HEK293 (cell line): ENCODE results near the gene CDK16.

Experiments
- CTCF ChIA-PET: fragments of 350-600 bp; formaldehyde crosslinking; extraction: SDS; loops from one replicate; lab custom pipeline; 2021; ENCODE audit warnings: antibody characterized with exemption; lab: Yijun Ruan, JAX
- POLR2A ChIA-PET: fragments of 300-600 bp; formaldehyde crosslinking; extraction: SDS; loops from one replicate; lab custom pipeline; 2020; ENCODE audit warnings: antibody characterized with exemption, inconsistent platforms; lab: Yijun Ruan, JAX
- H3K27ac ChIP-seq: fragments of 200-500 bp; sonication (Bioruptor generic); 2 replicates; pipeline ENCODE4 v1.5.1; 2014; ENCODE audit warnings: low read depth, low read length, control low read depth, inconsistent platforms; ENCODE audit errors: extremely low read depth
- H3K36me3 ChIP-seq, 2 experiments: fragments of 200-500 bp in 1 of 2; sonication (Bioruptor generic) in 1 of 2; 1 replicate in 1 of 2; 2 replicates in 1 of 2; pipeline ENCODE4 v1.5.1; 2014 to 2017; ENCODE audit warnings: inconsistent platforms in 2 of 2, low read length in 2 of 2; ENCODE audit not compliant: control insufficient read depth in 2 of 2, insufficient read depth in 1 of 2
- H3K4me1 ChIP-seq: fragments of 200-500 bp; sonication (Bioruptor generic); 2 replicates; pipeline ENCODE4 v1.5.1; 2014; ENCODE audit warnings: mild to moderate bottlenecking, low read length, inconsistent platforms; ENCODE audit not compliant: control insufficient read depth, insufficient read depth
- H3K4me3 ChIP-seq: 2 replicates; pipeline ENCODE4 v1.5.1; 2011; ENCODE audit warnings: low read depth, mild to moderate bottlenecking, control low read depth, low read length, moderate library complexity
- H3K9me3 ChIP-seq: fragments of 200-500 bp; sonication (Bioruptor generic); 2 replicates; pipeline ENCODE4 v1.5.1; 2014; ENCODE audit warnings: low read depth, low read length, inconsistent platforms; ENCODE audit not compliant: control insufficient read depth, insufficient read depth
- FEZF1 ChIP-seq: fragments of 450-650 bp; formaldehyde crosslinking; IDR thresholded peaks from 2 replicates; pipeline ENCODE4 v1.5.1; 2016; ENCODE audit warnings: missing biosample characterization, missing genetic modification characterization
- GFI1B ChIP-seq: fragments of 450-650 bp; formaldehyde crosslinking; IDR thresholded peaks from 2 replicates; pipeline ENCODE4 v1.5.1; 2016; ENCODE audit warnings: missing biosample characterization, missing genetic modification characterization
- OSR2 ChIP-seq: fragments of 450-650 bp; formaldehyde crosslinking; IDR thresholded peaks from 2 replicates; pipeline ENCODE4 v1.5.1; 2016; ENCODE audit warnings: missing biosample characterization, missing genetic modification characterization
- SCRT1 ChIP-seq: fragments of 450-650 bp; formaldehyde crosslinking; IDR thresholded peaks from 2 replicates; pipeline ENCODE4 v1.5.1; 2016; ENCODE audit warnings: missing biosample characterization, missing genetic modification characterization, borderline replicate concordance
- SP3 ChIP-seq: fragments of 450-650 bp; formaldehyde crosslinking; IDR thresholded peaks from 2 replicates; pipeline ENCODE4 v1.5.1; 2016; ENCODE audit warnings: missing biosample characterization, missing genetic modification characterization
- ZBTB17 ChIP-seq: fragments of 450-650 bp; formaldehyde crosslinking; IDR thresholded peaks from 2 replicates; pipeline ENCODE4 v1.5.1; 2016; ENCODE audit warnings: missing biosample characterization, missing genetic modification characterization
- ZEB2 ChIP-seq: fragments of 450-650 bp; formaldehyde crosslinking; IDR thresholded peaks from 2 replicates; pipeline ENCODE4 v1.5.1; 2016; ENCODE audit warnings: missing biosample characterization, missing genetic modification characterization
- ZNF132 ChIP-seq: fragments of 450-650 bp; formaldehyde crosslinking; IDR thresholded peaks from 2 replicates; pipeline ENCODE4 v1.5.1; 2017; ENCODE audit warnings: missing biosample characterization, missing genetic modification characterization, borderline replicate concordance
- ZNF184 ChIP-seq: fragments of 450-650 bp; IDR thresholded peaks from 2 replicates; pipeline ENCODE4 v1.5.1; 2018; ENCODE audit warnings: missing biosample characterization, mild to moderate bottlenecking, missing genetic modification characterization
- ZNF341 ChIP-seq: fragments of 450-650 bp; formaldehyde crosslinking; IDR thresholded peaks from 2 replicates; pipeline ENCODE4; 2016; ENCODE audit warnings: low read depth, missing biosample characterization, missing genetic modification characterization
- ZNF354C ChIP-seq: fragments of 450-650 bp; formaldehyde crosslinking; IDR thresholded peaks from 2 replicates; pipeline ENCODE4 v1.5.1; 2016; ENCODE audit warnings: missing biosample characterization, missing genetic modification characterization, low read depth, borderline replicate concordance
- ZNF37A ChIP-seq: fragments of 450-650 bp; IDR thresholded peaks from 2 replicates; pipeline ENCODE4 v1.5.1; 2018; ENCODE audit warnings: missing biosample characterization, missing genetic modification characterization
- ZNF404 ChIP-seq: fragments of 450-650 bp; formaldehyde crosslinking; IDR thresholded peaks from 2 replicates; pipeline ENCODE4 v1.5.1; 2017; ENCODE audit warnings: missing biosample characterization, missing genetic modification characterization
- ZNF473 ChIP-seq: fragments of 450-650 bp; formaldehyde crosslinking; IDR thresholded peaks from 2 replicates; pipeline ENCODE4 v1.5.1; 2017; ENCODE audit warnings: missing biosample characterization, missing genetic modification characterization
- ZNF571 ChIP-seq: fragments of 450-650 bp; formaldehyde crosslinking; IDR thresholded peaks from 2 replicates; pipeline ENCODE4 v1.5.0; 2017; ENCODE audit warnings: missing biosample characterization, missing genetic modification characterization
- ZNF621 ChIP-seq: fragments of 450-650 bp; formaldehyde crosslinking; IDR thresholded peaks from 2 replicates; pipeline ENCODE4 v1.5.1; 2017; ENCODE audit warnings: missing biosample characterization, missing genetic modification characterization
- ZNF660 ChIP-seq: fragments of 450-650 bp; IDR thresholded peaks from 2 replicates; pipeline ENCODE4 v1.5.1; 2018; ENCODE audit warnings: missing biosample characterization, mild to moderate bottlenecking, missing genetic modification characterization
- ZNF791 ChIP-seq: fragments of 450-650 bp; formaldehyde crosslinking; IDR thresholded peaks from 2 replicates; pipeline ENCODE4 v1.5.1; 2016; ENCODE audit warnings: missing biosample characterization, missing genetic modification characterization
- ZSCAN16 ChIP-seq: fragments of 450-650 bp; formaldehyde crosslinking; IDR thresholded peaks from 2 replicates; pipeline ENCODE4 v1.5.1; 2016; ENCODE audit warnings: missing biosample characterization, missing genetic modification characterization
- TF ChIP-seq, protein P1 (sequence below): fragments of 450-650 bp; formaldehyde crosslinking; IDR thresholded peaks from 2 replicates; pipeline ENCODE4 v1.5.1; 2016; ENCODE audit warnings: missing biosample characterization, missing genetic modification characterization
- TF ChIP-seq, protein P2 (sequence below): fragments of 450-650 bp; formaldehyde crosslinking; IDR thresholded peaks from 2 replicates; pipeline ENCODE4 v1.5.1; 2017; ENCODE audit warnings: missing biosample characterization, missing genetic modification characterization
- TF ChIP-seq, protein P3 (sequence below): fragments of 450-650 bp; formaldehyde crosslinking; IDR thresholded peaks from 2 replicates; pipeline ENCODE4; 2016; ENCODE audit warnings: missing biosample characterization, missing genetic modification characterization
- TF ChIP-seq, protein P4 (sequence below): fragments of 450-650 bp; IDR thresholded peaks from 2 replicates; pipeline ENCODE4 v1.5.1; 2018; ENCODE audit warnings: missing biosample characterization, mild to moderate bottlenecking, missing genetic modification characterization
- TF ChIP-seq, protein P5 (sequence below): fragments of 450-650 bp; formaldehyde crosslinking; IDR thresholded peaks from 2 replicates; pipeline ENCODE4 v1.5.1; 2016; ENCODE audit warnings: missing biosample characterization, missing genetic modification characterization, low read depth
- TF ChIP-seq, protein P6 (sequence below): fragments of 450-650 bp; formaldehyde crosslinking; IDR thresholded peaks from 2 replicates; pipeline ENCODE4 v1.5.1; 2016; ENCODE audit warnings: missing biosample characterization, missing genetic modification characterization, borderline replicate concordance
- TF ChIP-seq, protein P7 (sequence below): fragments of 450-650 bp; formaldehyde crosslinking; IDR thresholded peaks from 2 replicates; pipeline ENCODE4 v1.5.1; 2016; ENCODE audit warnings: missing biosample characterization, missing genetic modification characterization

CDK16 gene

DNA sequence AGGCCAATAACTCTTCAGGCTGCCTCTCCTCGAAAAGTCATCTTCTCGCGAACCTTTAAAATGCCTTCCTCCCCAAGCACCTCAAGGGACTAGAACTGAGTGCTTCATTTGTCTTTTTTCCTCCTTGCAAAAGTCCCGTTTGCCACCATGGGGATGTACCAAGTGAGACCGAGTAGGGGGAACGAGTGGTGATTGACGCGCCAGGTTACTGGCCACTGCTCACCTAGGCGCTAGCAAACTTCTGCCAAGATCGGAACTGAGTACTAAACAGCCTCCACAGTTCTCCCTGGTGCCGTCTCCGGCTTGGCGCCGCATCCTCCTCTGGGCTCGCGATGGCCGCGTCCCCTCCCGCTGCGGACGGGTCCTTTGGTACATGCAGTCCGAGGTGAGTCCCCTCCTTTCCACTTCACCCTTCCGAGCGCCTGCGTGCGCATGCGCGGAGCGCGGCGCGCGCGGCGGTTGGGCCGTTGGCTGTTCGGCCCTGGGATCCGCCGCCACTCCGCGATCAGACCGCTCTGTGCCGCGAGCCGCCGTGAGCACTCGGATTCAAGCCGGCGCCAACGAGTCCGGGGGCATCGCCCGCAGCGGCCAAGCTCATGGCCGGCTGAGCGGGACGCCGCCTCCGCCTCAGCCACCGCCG lies at the start of gene CDK16:
Gene CDK16, plus strand, starts transcription at position 402 of the 640 bp plus-strand sequence. CDS start 4,877 bp downstream, outside the sequence.
- peak within 1 kb of the TSS; percentile 99 for H3K27ac ChIP-seq
- H3K4me3 ChIP-seq, result peak within 1 kb of the TSS; percentile 87
- H3K9me3 ChIP-seq, result no peaks in the 10 kb centered on the region
- peaks cover 36 to 72% of the 10 kb centered on the region in 2 experiments for H3K36me3 ChIP-seq
- peaks cover 11% of the 10 kb centered on the region; the same call in 1 of the 2 replicates for H3K4me1 ChIP-seq
- ChIA-PET CTCF (interaction anchor here (1.0 kb wide), 1 partner anchor 166 kb away, joined by 4 read pairs; no protein-coding TSS in a partner anchor), POLR2A (interaction anchor here (0.5 to 4.6 kb wide), 29 partner anchors 8 to 1920 kb away, joined by 3 to 124 read pairs (median 5); partner anchors contain the start of genes ELK1, NDUFB11, RBM10 and USP11)
- TF ChIP-seq ZEB2 (tag by site-specific recombination) (peak; percentile 85), ZBTB17 (tag by site-specific recombination) (peak; percentile 94; the same call in 1 of the 2 replicates), ZNF132 (tag by site-specific recombination) (no peak), GFI1B (peak; percentile 29; the same call in 1 of the 2 replicates), ZNF791 (tag by site-specific recombination) (no peak), ZNF660 (tag by site-specific recombination) (0 out of 2 replicates have a peak, but pooled peaks have one; percentile 57), OSR2 (tag by site-specific recombination) (no peak), ZNF571 (tag by site-specific recombination) (no peak), ZNF473 (no peak), SP3 (tag by site-specific recombination) (peak; percentile 56; the same call in 1 of the 2 replicates), ZNF184 (no peak), ZNF37A (no peak), ZNF404 (tag by site-specific recombination) (no peak), ZSCAN16 (no peak), SCRT1 (tag by site-specific recombination) (no peak), ZNF621 (tag by site-specific recombination) (no peak), FEZF1 (tag by site-specific recombination) (no peak), ZNF354C (tag by site-specific recombination) (no peak), ZNF341 (peak; percentile 80)
- TF ChIP-seq, protein P1, sequence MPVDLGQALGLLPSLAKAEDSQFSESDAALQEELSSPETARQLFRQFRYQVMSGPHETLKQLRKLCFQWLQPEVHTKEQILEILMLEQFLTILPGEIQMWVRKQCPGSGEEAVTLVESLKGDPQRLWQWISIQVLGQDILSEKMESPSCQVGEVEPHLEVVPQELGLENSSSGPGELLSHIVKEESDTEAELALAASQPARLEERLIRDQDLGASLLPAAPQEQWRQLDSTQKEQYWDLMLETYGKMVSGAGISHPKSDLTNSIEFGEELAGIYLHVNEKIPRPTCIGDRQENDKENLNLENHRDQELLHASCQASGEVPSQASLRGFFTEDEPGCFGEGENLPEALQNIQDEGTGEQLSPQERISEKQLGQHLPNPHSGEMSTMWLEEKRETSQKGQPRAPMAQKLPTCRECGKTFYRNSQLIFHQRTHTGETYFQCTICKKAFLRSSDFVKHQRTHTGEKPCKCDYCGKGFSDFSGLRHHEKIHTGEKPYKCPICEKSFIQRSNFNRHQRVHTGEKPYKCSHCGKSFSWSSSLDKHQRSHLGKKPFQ, result no peak
- TF ChIP-seq, protein P2, sequence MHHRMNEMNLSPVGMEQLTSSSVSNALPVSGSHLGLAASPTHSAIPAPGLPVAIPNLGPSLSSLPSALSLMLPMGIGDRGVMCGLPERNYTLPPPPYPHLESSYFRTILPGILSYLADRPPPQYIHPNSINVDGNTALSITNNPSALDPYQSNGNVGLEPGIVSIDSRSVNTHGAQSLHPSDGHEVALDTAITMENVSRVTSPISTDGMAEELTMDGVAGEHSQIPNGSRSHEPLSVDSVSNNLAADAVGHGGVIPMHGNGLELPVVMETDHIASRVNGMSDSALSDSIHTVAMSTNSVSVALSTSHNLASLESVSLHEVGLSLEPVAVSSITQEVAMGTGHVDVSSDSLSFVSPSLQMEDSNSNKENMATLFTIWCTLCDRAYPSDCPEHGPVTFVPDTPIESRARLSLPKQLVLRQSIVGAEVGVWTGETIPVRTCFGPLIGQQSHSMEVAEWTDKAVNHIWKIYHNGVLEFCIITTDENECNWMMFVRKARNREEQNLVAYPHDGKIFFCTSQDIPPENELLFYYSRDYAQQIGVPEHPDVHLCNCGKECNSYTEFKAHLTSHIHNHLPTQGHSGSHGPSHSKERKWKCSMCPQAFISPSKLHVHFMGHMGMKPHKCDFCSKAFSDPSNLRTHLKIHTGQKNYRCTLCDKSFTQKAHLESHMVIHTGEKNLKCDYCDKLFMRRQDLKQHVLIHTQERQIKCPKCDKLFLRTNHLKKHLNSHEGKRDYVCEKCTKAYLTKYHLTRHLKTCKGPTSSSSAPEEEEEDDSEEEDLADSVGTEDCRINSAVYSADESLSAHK, result peak; percentile 66
- TF ChIP-seq, protein P3, sequence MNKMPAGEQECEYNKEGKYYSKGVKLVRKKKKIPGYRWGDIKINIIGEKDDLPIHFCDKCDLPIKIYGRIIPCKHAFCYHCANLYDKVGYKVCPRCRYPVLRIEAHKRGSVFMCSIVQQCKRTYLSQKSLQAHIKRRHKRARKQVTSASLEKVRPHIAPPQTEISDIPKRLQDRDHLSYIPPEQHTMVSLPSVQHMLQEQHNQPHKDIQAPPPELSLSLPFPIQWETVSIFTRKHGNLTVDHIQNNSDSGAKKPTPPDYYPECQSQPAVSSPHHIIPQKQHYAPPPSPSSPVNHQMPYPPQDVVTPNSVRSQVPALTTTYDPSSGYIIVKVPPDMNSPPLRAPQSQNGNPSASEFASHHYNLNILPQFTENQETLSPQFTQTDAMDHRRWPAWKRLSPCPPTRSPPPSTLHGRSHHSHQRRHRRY, result no peak
- TF ChIP-seq, protein P4, sequence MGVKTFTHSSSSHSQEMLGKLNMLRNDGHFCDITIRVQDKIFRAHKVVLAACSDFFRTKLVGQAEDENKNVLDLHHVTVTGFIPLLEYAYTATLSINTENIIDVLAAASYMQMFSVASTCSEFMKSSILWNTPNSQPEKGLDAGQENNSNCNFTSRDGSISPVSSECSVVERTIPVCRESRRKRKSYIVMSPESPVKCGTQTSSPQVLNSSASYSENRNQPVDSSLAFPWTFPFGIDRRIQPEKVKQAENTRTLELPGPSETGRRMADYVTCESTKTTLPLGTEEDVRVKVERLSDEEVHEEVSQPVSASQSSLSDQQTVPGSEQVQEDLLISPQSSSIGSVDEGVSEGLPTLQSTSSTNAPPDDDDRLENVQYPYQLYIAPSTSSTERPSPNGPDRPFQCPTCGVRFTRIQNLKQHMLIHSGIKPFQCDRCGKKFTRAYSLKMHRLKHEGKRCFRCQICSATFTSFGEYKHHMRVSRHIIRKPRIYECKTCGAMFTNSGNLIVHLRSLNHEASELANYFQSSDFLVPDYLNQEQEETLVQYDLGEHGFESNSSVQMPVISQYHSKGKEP (tag by site-specific recombination), result no peak
- TF ChIP-seq, protein P5, sequence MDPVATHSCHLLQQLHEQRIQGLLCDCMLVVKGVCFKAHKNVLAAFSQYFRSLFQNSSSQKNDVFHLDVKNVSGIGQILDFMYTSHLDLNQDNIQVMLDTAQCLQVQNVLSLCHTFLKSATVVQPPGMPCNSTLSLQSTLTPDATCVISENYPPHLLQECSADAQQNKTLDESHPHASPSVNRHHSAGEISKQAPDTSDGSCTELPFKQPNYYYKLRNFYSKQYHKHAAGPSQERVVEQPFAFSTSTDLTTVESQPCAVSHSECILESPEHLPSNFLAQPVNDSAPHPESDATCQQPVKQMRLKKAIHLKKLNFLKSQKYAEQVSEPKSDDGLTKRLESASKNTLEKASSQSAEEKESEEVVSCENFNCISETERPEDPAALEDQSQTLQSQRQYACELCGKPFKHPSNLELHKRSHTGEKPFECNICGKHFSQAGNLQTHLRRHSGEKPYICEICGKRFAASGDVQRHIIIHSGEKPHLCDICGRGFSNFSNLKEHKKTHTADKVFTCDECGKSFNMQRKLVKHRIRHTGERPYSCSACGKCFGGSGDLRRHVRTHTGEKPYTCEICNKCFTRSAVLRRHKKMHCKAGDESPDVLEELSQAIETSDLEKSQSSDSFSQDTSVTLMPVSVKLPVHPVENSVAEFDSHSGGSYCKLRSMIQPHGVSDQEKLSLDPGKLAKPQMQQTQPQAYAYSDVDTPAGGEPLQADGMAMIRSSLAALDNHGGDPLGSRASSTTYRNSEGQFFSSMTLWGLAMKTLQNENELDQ (tag by site-specific recombination), result no peak
- TF ChIP-seq, protein P6, sequence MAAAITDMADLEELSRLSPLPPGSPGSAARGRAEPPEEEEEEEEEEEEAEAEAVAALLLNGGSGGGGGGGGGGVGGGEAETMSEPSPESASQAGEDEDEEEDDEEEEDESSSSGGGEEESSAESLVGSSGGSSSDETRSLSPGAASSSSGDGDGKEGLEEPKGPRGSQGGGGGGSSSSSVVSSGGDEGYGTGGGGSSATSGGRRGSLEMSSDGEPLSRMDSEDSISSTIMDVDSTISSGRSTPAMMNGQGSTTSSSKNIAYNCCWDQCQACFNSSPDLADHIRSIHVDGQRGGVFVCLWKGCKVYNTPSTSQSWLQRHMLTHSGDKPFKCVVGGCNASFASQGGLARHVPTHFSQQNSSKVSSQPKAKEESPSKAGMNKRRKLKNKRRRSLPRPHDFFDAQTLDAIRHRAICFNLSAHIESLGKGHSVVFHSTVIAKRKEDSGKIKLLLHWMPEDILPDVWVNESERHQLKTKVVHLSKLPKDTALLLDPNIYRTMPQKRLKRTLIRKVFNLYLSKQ (tag by site-specific recombination), result no peak; the same call in 1 of the 2 replicates
- TF ChIP-seq, protein P7, sequence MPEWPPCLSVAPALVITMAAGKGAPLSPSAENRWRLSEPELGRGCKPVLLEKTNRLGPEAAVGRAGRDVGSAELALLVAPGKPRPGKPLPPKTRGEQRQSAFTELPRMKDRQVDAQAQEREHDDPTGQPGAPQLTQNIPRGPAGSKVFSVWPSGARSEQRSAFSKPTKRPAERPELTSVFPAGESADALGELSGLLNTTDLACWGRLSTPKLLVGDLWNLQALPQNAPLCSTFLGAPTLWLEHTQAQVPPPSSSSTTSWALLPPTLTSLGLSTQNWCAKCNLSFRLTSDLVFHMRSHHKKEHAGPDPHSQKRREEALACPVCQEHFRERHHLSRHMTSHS (tag by site-specific recombination), result no peak
